HL-60 (cell line): Measurements from ENCODE around the gene TTC33.

ENCODE experiments used
- DNase-seq, 2 experiments: peaks; one replicate each; pipeline ENCODE4 v3.0.0-alpha.2; 2010 to 2020; ENCODE audit warnings: low read depth in 1 of 2, low spot score in 1 of 2
- H3K27ac ChIP-seq: fragments of 250-450 bp; sonication (Bioruptor Pico); replicated peaks from 2 replicates; pipeline ENCODE4 v1.5.1; 2020; ENCODE audit warnings: mild to moderate bottlenecking, moderate library complexity
- H3K27me3 ChIP-seq: fragments of 250-450 bp; sonication (Bioruptor Pico); 2 replicates; pipeline ENCODE4 v1.5.1; 2021; ENCODE audit warnings: mild to moderate bottlenecking, moderate library complexity; ENCODE audit not compliant: insufficient read depth, poor library complexity, severe bottlenecking
- H3K4me3 ChIP-seq: replicated peaks from 2 replicates; pipeline ENCODE4 v1.5.1; 2011; ENCODE audit warnings: mild to moderate bottlenecking, control low read depth, low read length; ENCODE audit not compliant: insufficient read depth
- CTCF ChIP-seq: IDR thresholded peaks from one replicate; pipeline ENCODE4 v1.5.1; 2011; ENCODE audit warnings: low read length, control low read depth, inconsistent platforms; ENCODE audit not compliant: insufficient read depth
- GABPA ChIP-seq: IDR thresholded peaks from 2 replicates; pipeline ENCODE4 v1.6.1; 2012; ENCODE audit warnings: low read depth
- POLR2AphosphoS5 ChIP-seq: IDR thresholded peaks from 2 replicates; pipeline ENCODE4 v1.6.1; 2012; ENCODE audit warnings: low read depth
- SPI1 ChIP-seq: IDR thresholded peaks from 2 replicates; pipeline ENCODE4 v1.6.1; 2012; ENCODE audit warnings: low read depth, mild to moderate bottlenecking, borderline replicate concordance
- long read RNA-seq: library from polyadenylated mRNA; unstranded; transcript quantifications from one replicate; pipeline ENCODE4 v2.0.0, GENCODE V29; 2020
- TF ChIP-seq, protein P1 (sequence below): IDR thresholded peaks from 2 replicates; pipeline ENCODE4 v1.6.1; 2012; ENCODE audit warnings: low read depth; ENCODE audit not compliant: insufficient replicate concordance

Gene TTC33
- long read RNA-seq, transcript TTC33-201 (5 exons, 2,612 nt) = major isoform, 65 of 89 reads
- long read RNA-seq, partial matches to known transcripts = 7 of 89 reads
- long read RNA-seq, other reads (novel, unspliced or antisense) = 10 of 89 reads

DNA sequence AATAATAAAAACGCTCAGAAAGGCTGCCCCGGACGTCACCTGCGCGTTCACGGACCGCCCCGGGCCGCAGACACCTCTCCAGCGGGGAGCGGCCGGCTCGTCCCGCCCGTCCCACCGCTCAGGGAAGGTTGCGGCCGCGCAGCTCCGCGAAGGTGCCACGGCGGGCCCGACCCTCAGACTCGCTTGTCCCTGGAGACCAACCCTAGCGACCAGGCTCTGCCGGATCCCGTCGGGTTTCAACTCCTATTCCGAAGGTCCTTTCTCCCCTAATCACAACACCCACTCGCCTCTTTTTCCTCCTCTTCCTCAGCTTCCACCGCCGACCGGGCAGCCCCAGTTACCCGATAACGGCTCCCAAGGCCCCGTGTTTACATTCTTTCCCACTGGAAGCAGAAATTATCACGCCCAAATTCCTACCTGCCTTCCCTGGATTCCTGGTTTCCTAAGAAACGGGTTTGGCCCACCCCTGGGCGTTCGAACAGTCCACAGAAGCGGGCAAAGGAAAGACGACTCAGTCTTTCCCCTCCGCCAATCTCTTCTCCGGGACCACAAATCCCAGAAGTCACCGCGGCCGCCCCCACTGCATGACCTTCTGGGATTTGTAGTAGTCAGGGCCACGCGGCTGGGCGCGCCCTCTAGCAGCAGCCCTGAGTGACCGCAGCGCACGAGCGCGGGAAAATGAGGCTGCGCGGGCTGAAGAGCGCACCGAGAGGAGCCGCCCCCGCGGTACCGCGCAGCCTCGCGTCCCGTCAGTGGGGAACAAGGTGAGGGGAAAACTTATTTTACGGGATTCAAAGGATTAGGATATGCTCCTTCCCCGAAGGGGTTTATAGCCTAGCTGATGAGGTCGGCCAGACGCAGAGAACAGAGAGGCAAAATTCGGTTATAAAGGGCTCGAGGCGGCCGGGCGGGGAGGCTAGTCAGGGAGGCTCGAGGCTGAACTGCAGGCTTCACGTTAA, at the start of gene TTC33:
Gene TTC33, minus strand, starts transcription at position 555 of the 959 bp plus-strand sequence. CDS start 8,943 bp downstream, outside the sequence.
- Histone ChIP-seq H3K27me3 (no peaks in the 10 kb centered on the region), H3K27ac (peak within 1 kb of the TSS; percentile 76), H3K4me3 (peak within 1 kb of the TSS; percentile 96)
- TF ChIP-seq CTCF = peak; percentile 23
- no peak for TF ChIP-seq GABPA
- no peak for TF ChIP-seq SPI1
- peak; percentile 74; the same call in 1 of the 2 replicates for TF ChIP-seq POLR2AphosphoS5
- TF ChIP-seq, protein P1, sequence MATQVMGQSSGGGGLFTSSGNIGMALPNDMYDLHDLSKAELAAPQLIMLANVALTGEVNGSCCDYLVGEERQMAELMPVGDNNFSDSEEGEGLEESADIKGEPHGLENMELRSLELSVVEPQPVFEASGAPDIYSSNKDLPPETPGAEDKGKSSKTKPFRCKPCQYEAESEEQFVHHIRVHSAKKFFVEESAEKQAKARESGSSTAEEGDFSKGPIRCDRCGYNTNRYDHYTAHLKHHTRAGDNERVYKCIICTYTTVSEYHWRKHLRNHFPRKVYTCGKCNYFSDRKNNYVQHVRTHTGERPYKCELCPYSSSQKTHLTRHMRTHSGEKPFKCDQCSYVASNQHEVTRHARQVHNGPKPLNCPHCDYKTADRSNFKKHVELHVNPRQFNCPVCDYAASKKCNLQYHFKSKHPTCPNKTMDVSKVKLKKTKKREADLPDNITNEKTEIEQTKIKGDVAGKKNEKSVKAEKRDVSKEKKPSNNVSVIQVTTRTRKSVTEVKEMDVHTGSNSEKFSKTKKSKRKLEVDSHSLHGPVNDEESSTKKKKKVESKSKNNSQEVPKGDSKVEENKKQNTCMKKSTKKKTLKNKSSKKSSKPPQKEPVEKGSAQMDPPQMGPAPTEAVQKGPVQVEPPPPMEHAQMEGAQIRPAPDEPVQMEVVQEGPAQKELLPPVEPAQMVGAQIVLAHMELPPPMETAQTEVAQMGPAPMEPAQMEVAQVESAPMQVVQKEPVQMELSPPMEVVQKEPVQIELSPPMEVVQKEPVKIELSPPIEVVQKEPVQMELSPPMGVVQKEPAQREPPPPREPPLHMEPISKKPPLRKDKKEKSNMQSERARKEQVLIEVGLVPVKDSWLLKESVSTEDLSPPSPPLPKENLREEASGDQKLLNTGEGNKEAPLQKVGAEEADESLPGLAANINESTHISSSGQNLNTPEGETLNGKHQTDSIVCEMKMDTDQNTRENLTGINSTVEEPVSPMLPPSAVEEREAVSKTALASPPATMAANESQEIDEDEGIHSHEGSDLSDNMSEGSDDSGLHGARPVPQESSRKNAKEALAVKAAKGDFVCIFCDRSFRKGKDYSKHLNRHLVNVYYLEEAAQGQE = no peak
- DNase-seq = peak; percentile 80 to 97

GRCh38 chr5:40801771-40802562, 46.2 kb upstream of the TTC33 start:
- DNase-seq = no peak
- TF ChIP-seq CTCF (no peak), POLR2AphosphoS5 (no peak), SPI1 (no peak), GABPA (no peak)
- TF ChIP-seq, protein P1 = no peak
- no peaks in the 10 kb centered on the region for H3K27me3 ChIP-seq
- no peak overlapping the region for H3K4me3 ChIP-seq
- H3K27ac ChIP-seq = no peak overlapping the region

- TF ChIP-seq SPI1 (no peak), CTCF (no peak), GABPA (no peak), POLR2AphosphoS5 (no peak)
- TF ChIP-seq, protein P1 = no peak
- Histone ChIP-seq H3K27ac (no peak overlapping the region), H3K4me3 (no peak overlapping the region), H3K27me3 (no peaks in the 10 kb centered on the region)
- no peak for DNase-seq
Observed at GRCh38 chr5:40799258-40799657, 43.5 kb upstream of the TTC33 start.
